Measurements from ENCODE around the gene ESYT3.

DNA sequence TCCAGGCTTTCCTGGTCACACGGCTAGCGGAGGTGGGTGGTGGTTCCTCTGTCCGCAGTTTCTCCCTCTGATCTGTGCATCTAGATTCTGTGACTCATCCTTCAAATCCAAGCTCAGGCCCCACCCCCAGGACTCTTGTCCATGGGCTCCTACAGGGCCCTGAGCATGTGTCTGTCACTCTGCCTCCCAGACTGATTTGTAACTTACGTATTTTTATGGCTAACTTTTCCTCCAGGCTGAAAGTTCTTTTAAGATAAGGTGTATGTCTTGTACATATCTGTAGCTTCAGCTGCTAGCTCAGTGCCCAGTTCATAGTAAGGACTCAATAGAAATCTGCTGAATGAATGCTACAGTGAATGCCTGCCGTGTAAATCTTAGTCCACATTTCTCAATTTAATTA is 8.0 kb downstream of the ESYT3 start:
- TF ChIP-seq, protein P1, sequence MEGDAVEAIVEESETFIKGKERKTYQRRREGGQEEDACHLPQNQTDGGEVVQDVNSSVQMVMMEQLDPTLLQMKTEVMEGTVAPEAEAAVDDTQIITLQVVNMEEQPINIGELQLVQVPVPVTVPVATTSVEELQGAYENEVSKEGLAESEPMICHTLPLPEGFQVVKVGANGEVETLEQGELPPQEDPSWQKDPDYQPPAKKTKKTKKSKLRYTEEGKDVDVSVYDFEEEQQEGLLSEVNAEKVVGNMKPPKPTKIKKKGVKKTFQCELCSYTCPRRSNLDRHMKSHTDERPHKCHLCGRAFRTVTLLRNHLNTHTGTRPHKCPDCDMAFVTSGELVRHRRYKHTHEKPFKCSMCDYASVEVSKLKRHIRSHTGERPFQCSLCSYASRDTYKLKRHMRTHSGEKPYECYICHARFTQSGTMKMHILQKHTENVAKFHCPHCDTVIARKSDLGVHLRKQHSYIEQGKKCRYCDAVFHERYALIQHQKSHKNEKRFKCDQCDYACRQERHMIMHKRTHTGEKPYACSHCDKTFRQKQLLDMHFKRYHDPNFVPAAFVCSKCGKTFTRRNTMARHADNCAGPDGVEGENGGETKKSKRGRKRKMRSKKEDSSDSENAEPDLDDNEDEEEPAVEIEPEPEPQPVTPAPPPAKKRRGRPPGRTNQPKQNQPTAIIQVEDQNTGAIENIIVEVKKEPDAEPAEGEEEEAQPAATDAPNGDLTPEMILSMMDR (IDR thresholded peaks at IDR 0.05) = no peak
- TF ChIP-seq POLR2A (IDR thresholded peaks at IDR 0.05) = no peak
